ENCODE results near the gene SLC12A2.

SLC12A2 gene

DNA sequence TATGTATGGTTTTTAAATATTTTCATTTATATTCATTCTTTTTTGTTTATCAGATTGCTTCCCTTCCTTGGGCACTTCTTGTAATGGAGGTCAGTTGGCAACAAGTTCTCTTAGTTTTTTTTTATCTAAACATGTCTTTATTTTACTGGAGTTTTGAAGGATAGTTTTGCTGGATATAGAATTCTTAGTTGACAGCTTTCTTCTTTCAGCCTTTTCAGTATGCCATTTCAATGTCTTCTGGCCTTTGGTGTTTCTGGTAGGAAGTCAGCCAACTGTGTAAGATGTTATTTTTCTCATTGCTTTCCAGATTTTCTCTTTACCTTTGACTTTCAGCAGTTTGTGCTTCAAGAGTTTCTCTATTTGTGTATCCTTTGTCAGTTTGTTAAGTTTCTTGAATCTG is 14.2 kb downstream of the SLC12A2 start:
- DNase-seq, result no peak

DNA sequence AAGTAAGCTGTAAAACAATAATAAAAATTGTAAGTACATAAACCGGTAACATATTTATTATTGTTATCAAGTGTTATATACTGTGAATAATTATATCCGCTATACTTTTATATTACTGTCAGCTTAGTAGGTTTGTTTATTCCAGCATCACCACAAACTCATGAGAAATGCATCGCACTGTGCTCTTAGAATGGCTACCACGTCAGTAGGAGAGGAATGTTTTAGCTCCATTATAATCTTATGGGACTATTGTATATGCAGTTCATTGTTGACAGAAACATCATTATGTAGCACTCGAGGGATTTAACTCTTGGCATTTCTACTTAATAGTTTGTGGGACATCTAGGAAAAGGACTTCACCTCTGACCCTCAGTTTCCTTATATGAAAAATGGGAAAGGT is 16.4 kb downstream of the SLC12A2 start:
- no peak for DNase-seq

DNA sequence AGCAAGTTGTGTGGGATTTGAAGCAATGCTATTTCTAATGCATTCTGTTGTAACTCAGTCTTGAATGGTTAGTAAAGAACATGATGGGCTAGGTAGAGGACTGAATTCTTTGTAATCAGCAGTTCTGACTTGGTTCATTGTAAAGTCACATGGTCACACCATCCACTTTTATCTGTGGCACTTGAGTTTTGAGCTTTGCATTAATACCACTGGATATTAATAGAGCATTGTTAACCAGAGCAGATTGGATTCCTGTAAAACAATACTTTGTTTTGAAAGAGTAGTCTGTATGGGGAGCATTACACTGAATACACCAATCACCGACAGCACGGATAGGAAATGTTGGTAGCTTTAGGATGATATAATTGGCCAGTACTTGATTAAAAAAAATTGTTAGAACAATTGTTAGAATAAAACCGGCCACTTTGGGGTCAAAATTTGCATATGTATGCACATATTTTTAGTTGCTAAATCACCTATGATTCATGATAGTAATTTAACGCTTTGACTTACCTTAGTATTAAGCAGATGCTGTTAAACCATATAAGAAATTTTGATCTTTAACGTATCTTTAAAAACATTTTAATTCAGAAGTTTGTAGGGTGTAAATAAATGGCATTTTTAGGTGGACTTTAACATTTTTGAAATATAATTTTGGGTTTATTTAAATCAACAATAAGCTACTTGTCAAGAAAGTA is 17.4 kb downstream of the SLC12A2 start:
- DNase-seq, result no peak

DNA sequence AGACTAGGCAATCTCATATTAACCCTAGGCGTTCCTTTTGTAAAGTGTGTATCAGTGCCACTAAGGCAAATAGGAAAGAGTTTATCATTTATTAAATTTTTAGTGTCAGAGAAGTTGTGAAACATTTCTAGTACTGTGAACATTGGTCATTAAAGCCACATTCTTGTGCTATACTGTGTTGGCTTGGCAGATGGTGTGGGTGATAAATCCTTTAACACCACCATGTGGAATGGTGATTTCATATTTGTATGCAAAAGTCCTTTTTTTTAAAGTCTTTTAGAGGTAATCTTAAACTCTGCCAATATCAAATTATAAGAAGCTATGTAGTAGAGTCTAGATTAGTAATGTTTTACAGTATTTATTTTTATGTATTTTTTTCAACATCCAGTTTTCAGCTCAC is 18.1 kb downstream of the SLC12A2 start:
- no peak for DNase-seq

DNA sequence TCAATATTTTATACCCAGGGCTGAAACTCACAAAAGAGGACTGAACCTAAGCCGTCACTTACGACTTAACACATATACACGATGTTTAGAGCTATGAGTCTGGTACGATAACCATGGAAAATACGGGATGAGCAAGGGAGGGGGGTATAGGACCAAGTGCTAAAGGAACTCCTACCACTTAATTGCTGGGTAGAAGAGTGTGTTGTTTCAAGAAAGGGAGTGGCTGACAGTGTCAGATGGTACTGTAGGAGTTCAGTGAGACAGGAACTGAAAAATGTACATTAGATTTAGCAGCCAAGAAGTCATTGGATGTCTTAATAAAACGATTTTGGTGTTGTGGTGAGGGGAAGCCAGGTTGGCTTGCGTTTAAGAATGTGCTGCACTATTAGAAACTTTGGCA is 21.6 kb downstream of the SLC12A2 start:
- no peak for DNase-seq

DNA sequence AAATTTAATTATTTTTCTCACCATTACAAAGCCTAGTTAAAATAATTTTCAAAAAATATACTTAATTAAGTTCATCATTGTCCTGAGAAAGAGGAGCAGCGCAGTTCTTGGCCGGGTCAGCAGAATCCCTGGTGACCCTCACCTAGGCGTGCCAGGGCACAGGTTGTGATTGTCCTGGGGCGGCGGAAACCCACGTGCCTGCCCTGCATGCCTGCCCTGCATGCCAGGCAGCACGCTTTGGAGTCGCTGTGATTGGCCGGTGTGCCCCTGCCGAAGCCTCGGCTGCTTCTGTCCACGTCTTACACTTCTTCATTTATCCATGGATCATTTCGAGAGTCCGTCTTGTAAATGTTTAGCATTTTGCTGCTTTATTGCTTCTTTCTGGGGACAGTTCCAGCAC is 25.6 kb downstream of the SLC12A2 start:
- DNase-seq, result no peak

DNA sequence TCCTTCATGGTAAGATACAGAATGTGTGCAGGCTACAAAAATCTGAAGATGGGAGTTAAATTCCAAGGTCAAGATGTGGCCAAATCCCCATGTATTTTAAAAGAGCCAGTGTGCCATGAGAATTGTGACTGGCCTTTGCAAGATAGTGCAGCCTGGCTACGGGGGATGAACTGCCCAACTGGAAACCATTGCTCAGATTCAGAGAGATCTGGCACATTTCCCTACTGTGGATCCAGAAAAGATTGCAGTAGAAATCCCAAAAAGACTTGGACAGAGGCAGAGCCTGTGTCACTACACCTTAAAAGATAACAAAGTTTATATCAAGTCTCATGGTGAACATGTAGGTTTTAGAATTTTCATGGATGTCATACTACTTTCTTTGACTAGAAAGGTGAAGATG is 26.2 kb downstream of the SLC12A2 start:
- no peak for DNase-seq

DNA sequence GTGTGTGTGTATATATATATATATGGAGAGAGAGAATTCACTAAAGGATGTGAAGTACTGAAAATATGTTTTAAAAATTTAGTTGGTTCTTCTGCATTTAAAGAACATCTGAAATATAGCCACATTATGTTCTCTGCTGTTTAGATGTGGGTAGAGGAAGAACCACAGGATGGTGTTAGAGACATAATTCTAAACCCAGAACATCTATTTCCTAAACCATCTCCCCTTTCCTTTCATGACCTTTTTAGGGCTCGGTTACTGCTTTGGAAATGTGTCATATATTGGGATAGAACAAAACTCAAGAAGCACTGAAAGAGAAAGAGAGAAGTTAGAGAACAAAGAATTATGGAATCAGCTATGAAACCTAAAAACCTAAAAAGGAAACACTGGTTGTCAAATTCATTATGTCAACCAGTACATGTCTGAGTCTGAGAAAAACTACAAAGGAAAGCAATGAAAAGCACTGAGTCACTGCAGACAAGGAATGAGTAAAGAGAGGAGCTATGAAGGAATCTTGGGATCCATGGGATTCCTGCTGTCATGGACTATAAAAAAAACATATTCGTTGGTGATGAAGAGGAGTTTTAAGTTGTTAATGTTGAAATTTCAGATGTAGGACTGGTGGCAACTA is 28.4 kb downstream of the SLC12A2 start:
- DNase-seq, result no peak

DNA sequence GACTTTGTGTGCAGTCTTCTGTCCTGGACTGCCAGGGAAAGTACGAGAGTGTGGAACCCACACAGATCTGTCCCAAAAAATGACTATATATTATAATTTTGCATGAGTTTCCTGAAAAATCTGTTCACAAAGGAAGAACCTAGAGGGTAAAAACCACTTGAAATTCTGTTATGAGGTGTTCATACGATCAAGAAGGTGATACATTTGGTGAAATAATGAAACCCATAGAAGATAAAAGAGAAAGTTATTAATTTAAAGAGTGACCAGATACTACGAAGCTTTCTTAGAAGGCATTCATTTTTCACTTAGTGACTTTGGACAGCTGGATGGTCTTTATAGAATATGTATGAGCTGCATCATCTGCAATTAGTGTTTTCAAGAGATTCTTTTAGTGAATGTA is 32.9 kb downstream of the SLC12A2 start:
- DNase-seq, result no peak

DNA sequence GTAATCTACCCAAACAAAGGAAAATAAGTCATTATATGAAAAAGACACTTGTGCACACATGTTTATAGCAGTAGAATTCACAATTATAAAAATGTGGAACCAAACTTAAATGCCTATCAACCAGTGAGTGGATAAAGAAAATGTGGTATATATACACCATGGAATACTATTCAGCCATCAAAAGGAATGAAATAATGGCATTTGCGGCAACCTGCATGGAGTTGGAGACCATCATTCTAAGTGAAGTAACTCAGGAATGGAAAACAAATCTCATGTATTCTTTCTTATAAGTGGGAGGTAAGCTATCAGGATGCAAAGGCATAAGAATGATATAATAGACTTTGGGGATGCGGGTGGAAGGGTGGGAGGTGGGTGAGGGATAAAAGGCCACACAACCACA is 34.6 kb downstream of the SLC12A2 start:
- DNase-seq, result no peak

DNA sequence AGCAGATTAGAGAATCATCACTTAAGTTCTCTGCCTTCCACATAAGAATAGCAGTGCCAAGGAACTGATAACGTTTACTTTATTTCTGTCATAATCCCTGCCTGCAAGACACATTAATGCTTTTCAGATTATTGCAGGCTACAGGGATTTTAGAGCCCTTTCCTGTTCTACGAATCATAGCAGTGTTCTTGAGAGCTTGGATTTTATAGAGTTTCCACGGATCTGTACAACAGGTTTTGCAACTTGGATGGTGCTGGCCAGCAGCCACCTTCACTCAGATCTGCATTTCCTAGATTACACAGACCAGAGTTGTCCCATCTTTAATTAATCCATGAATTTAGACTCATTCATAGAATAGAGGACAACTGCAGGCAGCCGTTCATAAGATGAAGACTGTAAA is 38.1 kb downstream of the SLC12A2 start:
- DNase-seq, result no peak

DNA sequence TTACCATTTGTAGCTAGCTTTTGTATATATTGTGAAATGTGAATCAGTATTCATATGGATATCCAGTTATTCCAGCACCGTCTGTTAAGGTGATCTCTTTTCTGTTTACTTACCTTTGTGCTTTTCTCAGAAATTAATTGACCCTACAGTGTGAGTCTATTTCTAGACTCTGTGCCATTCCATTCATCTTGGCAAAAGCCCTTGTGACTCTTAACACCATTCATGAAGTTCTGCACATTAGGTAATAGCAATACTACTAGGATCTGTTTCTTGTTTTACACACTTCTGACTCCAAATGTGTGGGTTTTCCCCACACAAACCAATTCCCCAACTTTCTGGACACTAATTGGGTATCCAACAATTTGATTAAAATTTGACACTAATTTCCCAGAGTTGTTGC is 40.4 kb downstream of the SLC12A2 start:
- DNase-seq, result no peak

DNA sequence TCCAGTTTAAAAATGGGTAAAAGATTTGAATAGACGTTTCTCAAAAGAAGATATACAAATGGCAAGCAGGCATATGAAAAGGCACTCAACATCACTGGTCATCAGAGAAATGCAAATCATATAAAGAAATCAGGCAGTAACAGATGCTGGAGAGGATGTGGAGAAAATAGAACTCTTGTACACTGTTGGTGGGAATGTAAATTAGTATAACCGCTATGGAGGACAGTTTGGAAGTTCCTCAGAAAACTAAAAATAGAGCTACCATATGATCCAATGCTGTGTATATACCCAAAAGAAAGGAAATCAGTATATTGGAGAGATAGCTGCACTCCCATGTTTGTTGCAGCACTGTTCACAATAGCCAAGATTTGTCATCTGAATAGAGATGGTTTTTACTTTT is 42.7 kb downstream of the SLC12A2 start:
- peak; percentile 66 to 74 for DNase-seq

DNA sequence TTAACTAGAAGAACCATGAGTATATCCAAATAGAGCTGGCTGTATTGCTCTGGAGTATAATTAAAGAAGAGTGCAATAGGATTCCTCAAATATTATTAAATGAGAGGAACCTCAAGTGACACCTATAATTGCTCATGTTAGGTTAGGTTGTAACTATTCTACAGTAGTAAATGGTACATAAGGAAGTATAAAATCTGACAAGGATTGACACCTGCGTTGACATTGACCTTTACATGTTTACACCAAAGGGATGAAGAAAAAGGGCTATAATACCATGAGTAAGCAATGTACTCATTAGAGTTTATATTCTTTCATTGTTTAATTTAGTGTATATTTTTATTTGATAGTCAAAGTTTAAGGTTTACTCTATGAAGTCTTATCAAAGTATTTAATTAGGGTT is 48.9 kb downstream of the SLC12A2 start:
- no peak for DNase-seq

DNA sequence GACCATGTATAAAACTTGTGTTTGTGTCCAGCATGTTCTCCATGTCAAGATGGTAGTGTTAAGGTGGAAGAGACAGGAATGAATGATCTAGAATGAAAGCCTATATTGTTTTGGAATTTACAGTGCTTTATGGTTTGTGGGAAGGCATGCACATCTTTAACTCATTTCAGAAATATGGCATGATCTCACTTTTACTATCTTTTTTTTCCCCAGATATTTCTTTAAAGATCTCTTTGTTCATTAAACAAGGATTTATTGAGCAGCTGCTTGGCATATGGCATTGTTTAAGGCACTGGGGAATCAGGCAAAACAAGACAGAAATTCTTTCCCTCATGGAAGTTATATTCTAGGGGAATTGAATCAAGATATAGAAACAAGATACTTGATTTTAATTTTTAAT is 51.7 kb downstream of the SLC12A2 start:
- DNase-seq, result no peak

DNA sequence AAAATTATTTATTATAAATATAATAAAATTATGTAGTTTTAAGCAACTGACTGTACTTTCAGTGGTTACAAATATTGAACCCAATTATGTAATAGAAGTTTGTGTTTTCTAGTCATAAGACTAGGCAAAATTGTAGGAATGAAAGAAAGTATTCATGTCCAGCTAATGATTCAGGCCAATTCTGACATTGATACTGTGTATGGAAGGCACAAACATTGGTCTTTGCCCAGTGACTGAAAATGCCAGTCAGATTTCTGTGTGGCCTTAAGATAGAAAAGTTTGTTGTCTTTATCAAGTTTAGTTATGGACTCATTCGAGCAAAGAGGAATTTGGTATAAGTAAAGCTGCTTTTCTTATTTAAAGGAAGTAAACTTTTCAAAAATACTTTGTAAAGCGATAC is 60.3 kb downstream of the SLC12A2 start:
- DNase-seq, result no peak

DNA sequence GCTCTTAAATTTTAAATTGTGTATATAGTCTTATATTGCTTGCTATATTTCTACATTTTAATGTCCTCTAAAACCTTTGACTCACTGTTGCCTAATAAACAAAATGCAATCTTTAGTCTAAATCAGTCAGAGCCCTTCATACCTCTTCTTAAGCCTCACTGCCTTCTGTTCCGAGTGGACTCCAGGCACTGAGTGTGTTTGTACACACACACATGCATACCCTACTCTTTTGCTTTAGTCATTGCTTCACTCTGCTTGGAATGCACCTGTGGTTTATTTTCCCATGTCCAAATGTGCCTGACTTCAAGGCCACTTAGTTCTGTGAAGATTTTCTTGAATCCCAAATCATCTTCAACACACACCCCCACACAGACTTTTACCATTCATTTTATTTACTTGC is 60.9 kb downstream of the SLC12A2 start:
- DNase-seq, result no peak

DNA sequence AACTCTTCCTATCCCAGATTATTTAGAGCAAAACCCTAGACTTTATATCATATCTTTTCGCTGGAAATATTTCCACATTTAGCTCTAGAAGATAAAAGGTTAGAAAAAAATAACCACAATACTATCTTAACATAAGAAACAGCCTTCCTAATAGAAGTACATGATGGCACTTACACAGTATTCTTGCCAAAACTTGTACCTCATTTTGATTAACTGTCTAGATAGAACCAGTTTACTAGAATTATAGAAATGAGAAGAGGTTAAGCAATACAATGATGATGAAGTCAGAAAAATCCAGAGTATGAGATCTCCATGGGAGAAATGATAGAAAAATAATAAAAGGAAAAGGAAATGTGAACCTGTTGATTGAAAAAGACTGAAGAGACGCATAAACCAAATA is 63.1 kb downstream of the SLC12A2 start:
- no peak for DNase-seq

DNA sequence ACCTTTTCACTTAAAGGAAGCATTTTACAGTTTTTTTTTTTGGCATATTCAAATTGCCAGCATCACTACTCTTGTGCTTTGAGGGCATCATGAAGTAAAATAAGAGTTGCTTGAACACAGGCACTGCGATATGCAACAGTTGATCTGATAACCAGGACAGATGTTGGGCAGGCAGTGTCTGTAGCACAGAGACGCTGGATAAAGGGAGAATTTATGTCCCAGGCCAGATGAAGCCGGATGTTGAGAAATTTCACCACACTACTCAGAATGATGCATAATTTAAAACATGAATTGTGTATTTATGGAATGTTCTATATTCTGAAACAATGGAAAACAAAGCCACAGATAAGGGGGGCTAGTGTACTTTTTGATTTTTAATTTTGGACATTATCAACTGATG is 71.4 kb downstream of the SLC12A2 start:
- no peak for DNase-seq

DNA sequence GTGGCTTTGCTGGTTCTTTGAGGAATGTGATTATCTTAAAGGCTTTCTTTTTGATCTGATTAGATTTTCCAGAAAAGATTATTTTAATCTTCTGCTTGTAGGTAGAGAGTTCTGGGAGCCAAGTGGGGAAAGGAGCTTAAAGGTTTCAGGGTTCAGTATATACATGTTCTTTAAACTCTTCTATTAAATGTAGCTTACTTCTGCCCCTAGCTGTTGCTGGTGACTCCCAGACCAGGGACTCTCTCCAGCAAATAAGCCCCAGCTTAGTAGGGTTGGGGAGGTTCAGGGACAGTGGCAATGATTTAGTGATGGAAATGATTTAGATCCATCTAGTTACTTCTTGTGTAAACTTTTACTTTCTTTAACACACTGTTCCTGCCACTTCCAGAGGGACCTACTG is 72.2 kb downstream of the SLC12A2 start:
- DNase-seq, result no peak

DNA sequence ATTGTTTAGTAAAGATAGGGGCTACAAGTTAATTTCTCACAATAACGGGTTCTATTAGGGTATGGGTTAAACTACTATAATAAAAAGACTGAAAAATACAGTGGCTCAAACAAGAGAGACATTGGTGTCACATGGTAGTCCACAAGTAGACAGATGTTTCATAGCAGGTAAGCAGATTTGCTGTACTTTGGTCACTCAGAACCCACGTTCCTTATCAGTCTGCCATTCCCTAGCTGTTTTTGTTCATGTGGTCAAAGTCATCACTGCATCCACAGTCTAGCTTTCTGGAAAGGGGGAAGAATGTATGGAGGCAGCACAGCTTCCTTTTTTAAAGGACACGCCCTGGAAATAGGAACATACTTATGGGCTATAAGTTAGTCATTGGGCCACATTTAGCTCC is 73.0 kb downstream of the SLC12A2 start:
- DNase-seq, result no peak

DNA sequence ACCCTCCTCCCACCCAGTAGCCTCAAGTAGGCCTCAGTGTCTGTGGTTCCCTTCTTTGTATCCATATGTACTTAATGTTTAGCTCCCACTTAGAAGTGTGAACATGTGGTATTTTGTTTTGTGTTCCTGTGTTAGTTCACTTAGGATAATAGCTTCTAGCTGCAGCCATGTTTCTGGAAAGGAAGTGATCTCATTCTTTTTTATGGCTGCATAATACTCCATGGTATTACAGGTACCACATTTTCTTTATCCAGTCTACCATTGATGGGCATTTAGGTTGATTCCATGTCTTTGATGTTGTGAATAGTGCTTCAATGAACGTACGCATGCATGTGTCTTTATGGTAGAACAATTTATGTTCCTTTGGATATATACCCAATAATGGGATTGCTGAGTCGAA is 74.8 kb downstream of the SLC12A2 start:
- DNase-seq, result no peak

DNA sequence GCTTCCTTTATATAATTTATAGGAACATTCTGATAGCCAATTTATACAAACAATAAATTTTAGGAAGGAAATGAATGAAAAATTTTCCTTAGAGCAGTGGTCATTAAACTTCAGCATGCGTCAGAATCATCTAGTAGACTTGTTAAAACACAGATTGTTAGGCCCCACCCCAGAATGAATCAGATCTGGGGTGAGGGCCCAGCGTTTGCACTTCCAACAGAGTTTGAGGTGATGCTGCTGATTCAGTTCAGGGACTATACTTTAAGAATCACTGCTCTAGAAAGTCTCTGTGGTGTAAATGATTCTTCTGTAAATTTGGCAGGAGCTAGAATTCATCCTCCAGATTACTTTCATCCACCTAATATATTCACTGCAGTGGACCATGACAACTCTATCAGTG is 80.4 kb downstream of the SLC12A2 start:
- no peak for DNase-seq

DNA sequence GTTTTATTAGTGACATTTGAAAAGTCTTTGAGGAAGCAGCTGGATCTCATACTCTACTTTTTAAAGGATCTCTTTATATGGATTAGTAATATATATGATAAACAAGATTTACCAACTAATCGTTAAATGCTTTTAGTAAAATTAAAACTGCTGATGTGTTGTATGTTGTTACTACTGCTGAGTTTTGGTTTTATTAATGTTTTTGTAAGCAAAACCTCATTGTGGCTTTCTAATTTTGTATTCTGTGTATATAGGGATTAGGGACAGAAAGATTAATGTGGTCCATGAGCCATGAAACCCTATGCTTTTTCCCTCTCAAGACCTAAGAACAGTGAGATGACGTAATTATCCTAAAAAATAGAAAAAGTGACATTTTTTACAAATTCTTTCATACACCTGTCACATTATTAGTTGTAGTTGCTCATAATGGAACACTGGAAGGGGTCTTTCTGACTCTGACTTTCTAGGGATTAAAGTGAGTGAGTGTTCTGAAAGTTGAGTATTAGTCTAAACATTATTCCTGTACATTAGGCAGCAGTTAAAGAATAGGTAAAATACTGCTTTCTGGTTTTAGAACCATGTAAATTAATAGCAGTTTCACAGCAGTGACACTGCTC is 85.9 kb downstream of the SLC12A2 start:
- DNase-seq, result no peak

DNA sequence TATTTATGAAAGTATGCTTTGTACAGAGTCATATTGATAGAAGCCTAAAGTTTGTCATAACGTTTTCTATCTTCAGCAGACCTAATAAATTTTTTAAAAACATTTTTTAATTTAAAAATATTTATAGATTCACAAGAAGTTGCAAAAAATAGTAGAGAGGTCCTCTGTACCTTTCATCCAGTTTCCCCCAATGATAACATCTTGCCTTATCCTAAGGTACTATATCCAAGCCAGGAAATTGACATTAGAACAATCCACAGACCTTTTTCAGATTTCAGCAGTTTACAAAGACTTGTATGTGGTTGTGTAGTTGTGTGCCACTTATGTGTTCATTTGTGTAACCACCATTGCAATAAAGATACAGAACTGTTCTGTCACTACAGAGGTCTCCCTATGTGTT is 88.5 kb downstream of the SLC12A2 start:
- no peak for DNase-seq
